HG03135 (cell line): ENCODE results near the gene MUC2.
"Not testable (repeated sequence)": the region's sequence is repeated elsewhere in the genome, so short reads cannot be mapped to it uniquely, and the experiment has no call there.

ENCODE experiments used
- ATAC-seq: cut with Tn5 transposase; IDR thresholded peaks from one replicate; pipeline ENCODE4 v1.9.1; 2021; ENCODE audit warnings: mild to moderate bottlenecking, moderate library complexity; ENCODE audit not compliant: unreplicated experiment

The MUC2 gene

GRCh38 chr11:1102996-1103395 is 28.3 kb downstream of the MUC2 start:
- ATAC-seq: no peak

GRCh38 chr11:1103401-1104360 is 29.0 kb downstream of the MUC2 start:
- no peak for ATAC-seq

- no peak for ATAC-seq
Measured at GRCh38 chr11:1104411-1105182, 29.9 kb downstream of the MUC2 start.

- no peak for ATAC-seq
Measured at GRCh38 chr11:1105183-1105565, 30.5 kb downstream of the MUC2 start.

GRCh38 chr11:1106387-1106786 is 31.7 kb downstream of the MUC2 start:
- no peak for ATAC-seq

GRCh38 chr11:1107316-1108245 is 32.9 kb downstream of the MUC2 start:
- no peak for ATAC-seq

GRCh38 chr11:1108246-1108900 is 33.7 kb downstream of the MUC2 start:
- ATAC-seq: no peak

GRCh38 chr11:1109101-1109917 is 34.6 kb downstream of the MUC2 start:
- no peak for ATAC-seq

- ATAC-seq: no peak
Measured at GRCh38 chr11:1109918-1110705, 35.4 kb downstream of the MUC2 start.

GRCh38 chr11:1111545-1112212 is 37.0 kb downstream of the MUC2 start:
- no peak for ATAC-seq

- ATAC-seq: no peak
Measured at GRCh38 chr11:1112351-1113191, 37.9 kb downstream of the MUC2 start.

- ATAC-seq: no peak
Measured at GRCh38 chr11:1113405-1114201, 38.9 kb downstream of the MUC2 start.

- ATAC-seq: not testable (repeated sequence)
Measured at GRCh38 chr11:1115292-1115691, 40.6 kb downstream of the MUC2 start.

- ATAC-seq: no peak
Measured at GRCh38 chr11:1116104-1116503, 41.4 kb downstream of the MUC2 start.

GRCh38 chr11:1116666-1117390 is 42.2 kb downstream of the MUC2 start:
- no peak for ATAC-seq

GRCh38 chr11:1117992-1118391 is 43.3 kb downstream of the MUC2 start:
- ATAC-seq: no peak
